CD14-positive monocyte (primary cell): Measurements from ENCODE around the gene TFAM. TPM values are rescaled to one million over a fixed set of nuclear protein-coding genes. Genes with fewer than 3 reads are reported as not detected.
"Not testable (repeated sequence)": the region's sequence is repeated elsewhere in the genome, so short reads cannot be mapped to it uniquely, and the experiment has no call there.

Experiments used
- DNase-seq, 3 donors: peaks; one replicate each; pipeline ENCODE4 v3.0.0-alpha.2; 2011 to 2022
- H2AFZ ChIP-seq: 2 replicates; pipeline ENCODE4 v1.6.0; 2012; ENCODE audit warnings: mild to moderate bottlenecking, low read depth, low read length, inconsistent platforms; ENCODE audit not compliant: insufficient read depth, poor library complexity, severe bottlenecking
- H3K27ac ChIP-seq, 2 donors: 1 replicate in 1 of 2; 2 replicates in 1 of 2; pipeline ENCODE4 v1.5.1; 2012 to 2013; ENCODE audit warnings: low read length in 2 of 2, control low read depth in 1 of 2, inconsistent platforms in 1 of 2, low read depth in 1 of 2, mild to moderate bottlenecking in 1 of 2
- H3K27me3 ChIP-seq, 2 donors: one replicate each; pipeline versions ENCODE4 v1.6.0 to v1.6.1; 2011 to 2013; ENCODE audit warnings: low read length in 2 of 2; ENCODE audit not compliant: control insufficient read depth in 2 of 2, insufficient read depth in 2 of 2
- H3K36me3 ChIP-seq, 2 donors: replicated peaks in 1 of 2; 1 replicate in 1 of 2; 2 replicates in 1 of 2; pipeline versions ENCODE4 v1.5.1 to v1.6.1; 2012 to 2013; ENCODE audit warnings: low read length in 2 of 2, control low read depth in 1 of 2, inconsistent platforms in 1 of 2, mild to moderate bottlenecking in 1 of 2; ENCODE audit not compliant: insufficient read depth in 2 of 2, control insufficient read depth in 1 of 2
- H3K4me1 ChIP-seq, 2 donors: 1 replicate in 1 of 2; 2 replicates in 1 of 2; pipeline versions ENCODE4 v1.5.1 to v1.6.1; 2012 to 2013; ENCODE audit warnings: low read length in 2 of 2, control low read depth in 1 of 2, inconsistent platforms in 1 of 2, mild to moderate bottlenecking in 1 of 2, moderate library complexity in 1 of 2; ENCODE audit not compliant: insufficient read depth in 2 of 2, control insufficient read depth in 1 of 2
- H3K4me2 ChIP-seq: replicated peaks from 2 replicates; pipeline ENCODE3; 2012; ENCODE audit warnings: low read length, moderate library complexity, mild to moderate bottlenecking; ENCODE audit not compliant: poor library complexity, severe bottlenecking; ENCODE audit errors: extremely low read depth
- H3K4me3 ChIP-seq, 3 experiments: fragments of 200-600 bp in 1 of 3; sonication (generic) in 1 of 3; replicated peaks in 1 of 3; 1 replicate in 2 of 3; 2 replicates in 1 of 3; pipeline ENCODE4 v1.5.1; 2011 to 2013; ENCODE audit warnings: low read length in 3 of 3, mild to moderate bottlenecking in 3 of 3, control low read depth in 2 of 3, low read depth in 2 of 3, inconsistent platforms in 1 of 3, moderate library complexity in 1 of 3
- H3K79me2 ChIP-seq: 2 replicates; pipeline ENCODE4 v1.6.0; 2012; ENCODE audit warnings: mild to moderate bottlenecking, control low read depth, inconsistent platforms, low read length, moderate library complexity; ENCODE audit not compliant: insufficient read depth
- H3K9ac ChIP-seq: 2 replicates; pipeline ENCODE4 v1.6.0; 2017; ENCODE audit warnings: low read length, mild to moderate bottlenecking; ENCODE audit not compliant: insufficient read depth, poor library complexity, severe bottlenecking
- H3K9me3 ChIP-seq, 2 donors: replicated peaks in 1 of 2; 1 replicate in 1 of 2; 2 replicates in 1 of 2; pipeline versions ENCODE4 v1.5.1 to v1.6.1; 2012 to 2013; ENCODE audit warnings: low read length in 2 of 2, control low read depth in 1 of 2; ENCODE audit not compliant: control insufficient read depth in 1 of 2, insufficient read depth in 1 of 2
- H4K20me1 ChIP-seq: 2 replicates; pipeline ENCODE4 v1.6.0; 2012; ENCODE audit warnings: mild to moderate bottlenecking, low read length, control low read depth, moderate library complexity; ENCODE audit not compliant: insufficient read depth
- H3K27ac Mint-ChIP-seq, 7 donors: one replicate each; pipeline ENCODE4 v1.8.0; 2020; ENCODE audit warnings: mild to moderate bottlenecking in 7 of 7, mixed read lengths in 7 of 7, moderate library complexity in 6 of 7, inconsistent platforms in 2 of 7
- H3K27me3 Mint-ChIP-seq, 3 donors: one replicate each; pipeline ENCODE4 v1.8.0; 2021 to 2022; ENCODE audit warnings: low read depth in 3 of 3, mild to moderate bottlenecking in 3 of 3, mixed read lengths in 3 of 3, moderate library complexity in 3 of 3, inconsistent platforms in 1 of 3
- H3K36me3 Mint-ChIP-seq, 2 donors: one replicate each; pipeline ENCODE4 v1.8.0; 2020; ENCODE audit warnings: mixed read lengths in 2 of 2, inconsistent platforms in 1 of 2, mild to moderate bottlenecking in 1 of 2
- H3K4me1 Mint-ChIP-seq: one replicate; pipeline ENCODE4 v1.8.0; 2020; ENCODE audit warnings: mild to moderate bottlenecking, mixed read lengths
- H3K4me3 Mint-ChIP-seq, 2 donors: one replicate each; pipeline ENCODE4 v1.8.0; 2020; ENCODE audit warnings: mild to moderate bottlenecking in 2 of 2, mixed read lengths in 2 of 2, moderate library complexity in 1 of 2
- H3K9me3 Mint-ChIP-seq, 7 donors: one replicate each; pipeline ENCODE4 v1.8.0; 2020 to 2022; ENCODE audit warnings: mixed read lengths in 7 of 7, mild to moderate bottlenecking in 6 of 7, moderate library complexity in 6 of 7, inconsistent platforms in 2 of 7
- WGBS: methylation state at CpG from one replicate; pipeline ENCODE4 v1.1.5; 2013; ENCODE audit warnings: missing lambda C conversion rate; ENCODE audit not compliant: insufficient coverage; 5-methylcytosine and 5-hydroxymethylcytosine counted together
- intact Hi-C, 2 donors: fragments of 100-400 bp; cut with micrococcal nuclease; formaldehyde crosslinking; loops; one replicate each; pipeline versions ENCODE4 v1.15.0 to v1.15.1; 2023
- polyA plus RNA-seq, 3 donors: library from polyadenylated mRNA; depleted of rRNA in 1 of 3; unstranded in 2 of 3; stranded (reverse) in 1 of 3; fragments of 300-500 nt in 2 of 3; fragments of >200 nt in 1 of 3; fragmentation: Illumina TruSeq in 2 of 3; gene quantifications; 1 replicate in 2 of 3; 2 replicates in 1 of 3; pipeline ENCODE4 v1.2.3, GENCODE V29; 2012 to 2021
- TF ChIP-seq, protein P1 (sequence below): fragments of 200-600 bp; IDR thresholded peaks from one replicate; pipeline ENCODE4 v1.8.0; 2022; ENCODE audit warnings: antibody characterized with exemption, mild to moderate bottlenecking

The TFAM gene
- polyA plus RNA-seq, 3 donors: 5.9 to 34.4 (median 33.8) TPM

DNA sequence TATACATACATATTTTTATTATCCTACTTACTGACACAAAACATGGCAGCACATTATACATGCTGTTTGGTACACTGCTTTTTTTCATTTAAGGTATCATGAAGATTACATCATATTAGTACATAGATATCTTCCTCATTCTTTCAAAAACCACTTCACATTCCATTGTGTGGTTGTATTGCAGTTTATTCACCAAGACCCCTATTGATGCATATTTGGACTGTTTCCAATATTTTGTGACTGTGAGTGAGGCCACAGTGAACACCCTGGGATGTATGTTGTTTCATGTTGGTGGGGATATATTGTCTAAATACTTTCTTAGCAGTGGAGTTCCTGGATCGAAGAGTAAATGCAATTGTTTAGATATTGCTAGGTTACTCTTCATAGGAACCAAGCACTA, 39.0 kb downstream of the TFAM start:
- no peaks in the 10 kb centered on the region for H3K4me1 ChIP-seq
- no peak for DNase-seq
- H3K9me3 ChIP-seq: peaks cover 0 to 12% of the 10 kb centered on the region in 2 donors
- no peak overlapping the region for H3K4me3 Mint-ChIP-seq
- no peaks in the 10 kb centered on the region for H3K36me3 Mint-ChIP-seq
- H2AFZ ChIP-seq: no peak overlapping the region
- no peak overlapping the region for H3K4me3 ChIP-seq
- H4K20me1 ChIP-seq: no peaks in the 10 kb centered on the region
- H3K27me3 ChIP-seq: no peaks in the 10 kb centered on the region
- no peak overlapping the region for H3K4me2 ChIP-seq
- H3K4me1 Mint-ChIP-seq: no peaks in the 10 kb centered on the region
- no peak overlapping the region for H3K27ac ChIP-seq
- H3K9ac ChIP-seq: no peak overlapping the region
- TF ChIP-seq, protein P1, sequence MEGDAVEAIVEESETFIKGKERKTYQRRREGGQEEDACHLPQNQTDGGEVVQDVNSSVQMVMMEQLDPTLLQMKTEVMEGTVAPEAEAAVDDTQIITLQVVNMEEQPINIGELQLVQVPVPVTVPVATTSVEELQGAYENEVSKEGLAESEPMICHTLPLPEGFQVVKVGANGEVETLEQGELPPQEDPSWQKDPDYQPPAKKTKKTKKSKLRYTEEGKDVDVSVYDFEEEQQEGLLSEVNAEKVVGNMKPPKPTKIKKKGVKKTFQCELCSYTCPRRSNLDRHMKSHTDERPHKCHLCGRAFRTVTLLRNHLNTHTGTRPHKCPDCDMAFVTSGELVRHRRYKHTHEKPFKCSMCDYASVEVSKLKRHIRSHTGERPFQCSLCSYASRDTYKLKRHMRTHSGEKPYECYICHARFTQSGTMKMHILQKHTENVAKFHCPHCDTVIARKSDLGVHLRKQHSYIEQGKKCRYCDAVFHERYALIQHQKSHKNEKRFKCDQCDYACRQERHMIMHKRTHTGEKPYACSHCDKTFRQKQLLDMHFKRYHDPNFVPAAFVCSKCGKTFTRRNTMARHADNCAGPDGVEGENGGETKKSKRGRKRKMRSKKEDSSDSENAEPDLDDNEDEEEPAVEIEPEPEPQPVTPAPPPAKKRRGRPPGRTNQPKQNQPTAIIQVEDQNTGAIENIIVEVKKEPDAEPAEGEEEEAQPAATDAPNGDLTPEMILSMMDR: no peak
- intact Hi-C loops: no loop called here
- no CpG with 5 or more reads among the region's 1 CpG for WGBS
- no peaks in the 10 kb centered on the region for H3K79me2 ChIP-seq
- peaks cover 7 to 22% (median 13%) of the 10 kb centered on the region in 7 donors for H3K9me3 Mint-ChIP-seq
- no peak overlapping the region for H3K27ac Mint-ChIP-seq
- no peaks in the 10 kb centered on the region for H3K36me3 ChIP-seq
- H3K27me3 Mint-ChIP-seq: peaks cover 0 to 2% (median 2%) of the 10 kb centered on the region in 3 donors

- H3K4me2 ChIP-seq, H3K27me3 Mint-ChIP-seq, H3K36me3 ChIP-seq, H4K20me1 ChIP-seq, H3K4me1 ChIP-seq, H3K4me3 Mint-ChIP-seq, H3K9ac ChIP-seq, H2AFZ ChIP-seq, intact Hi-C loops, H3K27me3 ChIP-seq, H3K36me3 Mint-ChIP-seq, H3K9me3 ChIP-seq, H3K27ac ChIP-seq, DNase-seq, H3K27ac Mint-ChIP-seq, H3K79me2 ChIP-seq, H3K4me3 ChIP-seq, H3K4me1 Mint-ChIP-seq: not testable (repeated sequence)
- WGBS: no CpG with 5 or more reads among the region's 1 CpG
- peaks cover 0 to 12% (median 4%) of the 10 kb centered on the region in 7 donors for H3K9me3 Mint-ChIP-seq
Measured at GRCh38 chr10:58428436-58428835, 43.2 kb downstream of the TFAM start.
